ENCODE results near the gene TMPRSS3.

The TMPRSS3 gene

GRCh38 chr21:42393443-42393950, 2.4 kb downstream of the TMPRSS3 start:
- ChIA-PET CTCF (interaction anchor here (0.9 to 3.3 kb wide), 10 partner anchors 11 to 83 kb away, joined by 3 to 13 read pairs (median 4); no protein-coding TSS in a partner anchor), POLR2A (interaction anchor here (1.0 kb wide), 1 partner anchor 32 kb away, joined by 3 read pairs; no protein-coding TSS in a partner anchor)
- TF ChIP-seq CTCF (IDR thresholded peaks at IDR 0.05; ENCODE audit: control extremely low read depth, extremely low read depth, low read depth, missing control alignments) = no peak
- no peak for DNase-seq (ENCODE audit: extremely low spot score)

GRCh38 chr21:42392731-42393442, 3.0 kb downstream of the TMPRSS3 start:
- DNase-seq (ENCODE audit: extremely low spot score) = peak; percentile 72
- CTCF ChIA-PET = interaction anchor here (1.0 to 3.3 kb wide), 10 partner anchors 11 to 134 kb away, joined by 3 to 13 read pairs (median 4); no protein-coding TSS in a partner anchor
- no peak for TF ChIP-seq CTCF (IDR thresholded peaks at IDR 0.05; ENCODE audit: control extremely low read depth, extremely low read depth, low read depth, missing control alignments)
- POLR2A ChIA-PET = interaction anchor here (1.0 kb wide), 1 partner anchor 32 kb away, joined by 3 read pairs; no protein-coding TSS in a partner anchor

- ChIA-PET POLR2A (no interaction called here), CTCF (interaction anchor here (1.9 to 3.3 kb wide), 3 partner anchors 11 to 35 kb away, joined by 4 to 13 read pairs (median 5); no protein-coding TSS in a partner anchor)
- no peak for TF ChIP-seq CTCF (IDR thresholded peaks at IDR 0.05; ENCODE audit: control extremely low read depth, extremely low read depth, low read depth, missing control alignments)
- DNase-seq (ENCODE audit: extremely low spot score) = no peak
These were observed 4.6 kb downstream of the TMPRSS3 start for GRCh38 chr21:42391297-42391696.

GRCh38 chr21:42390696-42391095, 5.2 kb downstream of the TMPRSS3 start:
- no peak for DNase-seq (ENCODE audit: extremely low spot score)

GRCh38 chr21:42390193-42390592, 5.7 kb downstream of the TMPRSS3 start:
- POLR2A ChIA-PET = no interaction called here

More at GRCh38 chr21:42390696-42391095, 5.2 kb downstream of the TMPRSS3 start:
- CTCF ChIA-PET = no interaction called here
- TF ChIP-seq CTCF (IDR thresholded peaks at IDR 0.05; ENCODE audit: control extremely low read depth, extremely low read depth, low read depth, missing control alignments) = no peak
- POLR2A ChIA-PET = no interaction called here

GRCh38 chr21:42389449-42389835, 6.4 kb downstream of the TMPRSS3 start:
- no peak for DNase-seq (ENCODE audit: extremely low spot score)
- TF ChIP-seq CTCF (IDR thresholded peaks at IDR 0.05; ENCODE audit: control extremely low read depth, extremely low read depth, low read depth, missing control alignments) = no peak
- ChIA-PET CTCF (interaction anchor here (1.1 to 1.5 kb wide), 3 partner anchors 8 to 61 kb away, joined by 3 read pairs; no protein-coding TSS in a partner anchor), POLR2A (no interaction called here)

More at GRCh38 chr21:42390193-42390592, 5.7 kb downstream of the TMPRSS3 start:
- TF ChIP-seq CTCF (IDR thresholded peaks at IDR 0.05; ENCODE audit: control extremely low read depth, extremely low read depth, low read depth, missing control alignments) = no peak
- DNase-seq (ENCODE audit: extremely low spot score) = no peak
- CTCF ChIA-PET = no interaction called here

All from GM10248 (cell line).